HG03108 (cell line): ENCODE results near the gene AP3B1.
"Not testable (repeated sequence)": the region's sequence is repeated elsewhere in the genome, so short reads cannot be mapped to it uniquely, and the experiment has no call there.

Source experiments
- ATAC-seq: cut with Tn5 transposase; IDR thresholded peaks from one replicate; pipeline ENCODE4 v1.9.1; 2021; ENCODE audit warnings: moderate library complexity; ENCODE audit not compliant: unreplicated experiment

Gene AP3B1

DNA sequence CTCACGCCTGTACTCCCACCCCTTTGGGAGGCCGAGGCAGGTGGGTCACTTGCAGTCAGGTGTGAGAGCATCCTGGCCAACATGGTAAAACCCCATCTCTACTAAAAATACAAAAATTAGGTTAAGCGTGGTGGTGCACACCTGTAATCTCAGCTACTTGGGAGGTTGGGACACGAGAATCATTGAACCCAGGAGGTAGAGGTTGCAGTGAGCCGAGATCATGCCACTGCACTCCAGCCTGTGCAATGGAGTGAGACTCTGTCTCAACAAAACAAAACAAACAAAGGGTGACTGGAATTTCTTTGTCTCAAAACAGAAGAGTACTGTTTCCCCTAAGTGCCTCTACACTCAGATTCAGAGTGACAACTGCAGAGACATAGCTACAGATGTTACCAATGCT, 116.1 kb downstream of the AP3B1 start:
- ATAC-seq, result no peak

DNA sequence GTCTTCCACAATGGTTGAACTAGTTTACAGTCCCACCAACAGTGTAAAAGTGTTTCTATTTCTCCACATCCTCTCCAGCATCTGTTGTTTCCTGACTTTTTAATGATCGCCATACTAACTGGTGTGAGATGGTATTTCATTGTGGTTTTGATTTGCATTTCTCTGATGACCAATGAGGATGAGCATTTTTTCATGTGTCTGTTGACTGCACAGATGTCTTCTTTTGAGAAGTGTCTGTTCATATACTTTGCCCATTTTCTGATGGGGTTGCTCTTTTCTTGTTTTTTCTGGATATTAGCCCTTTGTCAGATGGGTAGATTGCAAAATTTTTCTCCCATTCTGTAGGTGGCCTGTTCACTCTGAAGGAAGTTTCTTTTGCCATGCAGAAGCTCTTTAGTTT, 124.2 kb downstream of the AP3B1 start:
- not testable (repeated sequence) for ATAC-seq

GRCh38 chr5:78162253-78162862, 132.1 kb downstream of the AP3B1 start:
- no peak for ATAC-seq

DNA sequence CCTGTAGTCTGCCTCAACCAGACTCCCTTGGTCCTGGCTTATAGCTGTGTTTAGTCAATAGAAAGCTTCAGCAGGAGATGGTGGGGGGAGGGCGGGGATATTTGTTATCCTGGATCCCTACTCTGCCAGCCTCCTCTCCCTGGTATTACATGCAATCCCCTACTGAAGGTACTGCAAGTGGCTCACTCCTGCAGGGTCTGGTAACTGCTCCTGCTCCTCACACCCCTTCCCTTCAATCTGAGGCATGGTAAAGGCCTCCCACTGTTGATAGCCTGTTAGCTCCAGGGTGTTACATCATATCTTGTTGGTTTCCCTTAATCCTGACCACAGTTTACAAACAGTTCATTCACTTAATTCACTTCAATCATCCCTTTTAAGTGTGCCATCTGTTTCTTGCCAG, 137.5 kb downstream of the AP3B1 start:
- ATAC-seq, result no peak

DNA sequence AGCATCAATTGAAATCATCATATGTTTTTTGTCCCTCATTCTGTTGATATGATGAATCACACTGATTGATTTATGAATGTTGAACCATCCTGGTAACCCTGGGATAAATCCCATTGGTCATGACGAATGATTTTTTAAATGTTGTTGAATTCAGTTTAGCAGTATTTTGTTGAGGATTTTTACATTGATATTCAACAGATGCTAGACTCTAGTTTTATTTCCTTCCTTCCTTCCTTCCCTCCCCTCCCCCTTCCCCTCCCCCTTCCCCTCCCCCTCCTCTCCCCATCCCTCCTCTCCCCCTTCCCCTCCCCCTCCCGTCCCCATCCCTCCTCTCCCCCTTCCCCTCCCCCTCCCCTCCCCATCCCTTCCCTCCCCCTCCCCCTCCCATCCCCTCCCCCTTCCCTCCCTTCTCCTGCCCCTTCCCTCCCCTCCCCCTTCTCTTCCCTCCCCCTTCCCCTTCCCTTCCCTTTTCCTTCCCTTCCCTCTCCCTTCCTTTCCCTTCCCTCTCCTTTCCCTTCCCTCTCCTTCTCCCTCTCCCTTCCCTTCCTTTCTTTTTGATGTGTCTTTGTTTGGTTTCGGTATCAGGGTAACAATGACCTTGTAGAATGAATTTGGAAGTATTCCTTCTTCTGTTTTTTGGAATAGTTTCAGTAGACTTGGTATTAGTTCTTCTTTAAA, 142.8 kb downstream of the AP3B1 start:
- ATAC-seq, result no peak

- no peak for ATAC-seq
Measured at GRCh38 chr5:78137290-78137689, 157.2 kb downstream of the AP3B1 start.

GRCh38 chr5:78133423-78133822, 161.1 kb downstream of the AP3B1 start:
- no peak for ATAC-seq

- ATAC-seq, result no peak
Measured at GRCh38 chr5:78132507-78132906, 162.0 kb downstream of the AP3B1 start.

DNA sequence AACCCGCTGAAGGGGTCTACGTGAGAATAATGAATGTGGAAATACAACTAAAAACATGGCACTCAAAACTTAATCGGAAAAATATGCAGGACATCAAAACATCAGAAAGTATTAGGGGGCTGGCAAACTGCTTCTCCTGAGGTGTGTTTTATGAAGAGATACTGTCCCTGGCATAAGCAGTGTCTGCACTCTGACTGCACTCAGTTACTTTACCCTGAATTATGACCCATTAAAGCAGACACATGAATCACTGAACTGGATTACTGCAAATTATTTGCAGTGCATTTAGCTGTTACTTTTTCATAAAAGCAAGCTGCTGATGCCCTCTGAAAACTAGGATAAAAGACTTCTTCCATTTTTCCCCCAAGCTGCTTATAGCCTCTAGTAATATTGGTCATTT, 164.9 kb downstream of the AP3B1 start:
- ATAC-seq, result no peak

- ATAC-seq, result no peak
Measured at GRCh38 chr5:78127875-78128274, 166.6 kb downstream of the AP3B1 start.

DNA sequence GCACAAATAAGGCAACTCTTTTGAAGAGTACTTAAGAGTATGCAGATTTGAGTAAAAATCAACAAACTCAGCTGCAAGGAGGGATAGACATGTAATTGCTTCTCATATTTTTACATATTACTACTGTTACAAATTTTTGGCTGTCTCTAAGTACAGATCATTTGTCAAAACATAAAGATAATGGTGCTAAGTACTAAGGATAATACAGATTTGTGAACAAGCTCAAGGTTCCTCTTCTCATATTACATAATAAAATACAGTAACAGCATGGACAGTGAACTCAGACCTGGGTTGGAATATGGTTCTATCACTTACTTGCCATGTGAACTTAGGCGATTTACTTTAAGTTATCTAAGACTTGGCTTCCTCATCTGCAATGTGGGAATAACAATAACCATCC, 168.0 kb downstream of the AP3B1 start:
- ATAC-seq, result no peak

DNA sequence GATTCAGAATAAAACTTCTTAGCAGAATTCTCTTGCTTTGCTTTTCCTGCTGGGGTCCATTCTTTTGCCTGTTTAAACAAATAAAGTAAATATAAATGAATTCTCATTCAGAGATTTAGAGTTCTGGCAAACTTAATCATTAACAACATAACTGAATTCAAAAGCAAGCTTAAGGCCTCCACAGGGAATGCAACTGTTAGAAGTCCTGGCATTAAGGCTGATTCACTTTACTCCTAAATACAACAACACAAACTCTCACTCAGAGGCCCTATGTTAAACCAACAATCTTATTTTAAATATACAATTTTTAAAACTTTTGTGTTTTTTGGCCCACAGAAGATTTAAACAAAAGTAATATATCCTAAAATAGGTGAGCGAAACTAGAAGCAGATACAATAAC, 178.3 kb downstream of the AP3B1 start:
- no peak for ATAC-seq

- ATAC-seq, result no peak
Measured at GRCh38 chr5:78113689-78114264, 180.7 kb downstream of the AP3B1 start.

DNA sequence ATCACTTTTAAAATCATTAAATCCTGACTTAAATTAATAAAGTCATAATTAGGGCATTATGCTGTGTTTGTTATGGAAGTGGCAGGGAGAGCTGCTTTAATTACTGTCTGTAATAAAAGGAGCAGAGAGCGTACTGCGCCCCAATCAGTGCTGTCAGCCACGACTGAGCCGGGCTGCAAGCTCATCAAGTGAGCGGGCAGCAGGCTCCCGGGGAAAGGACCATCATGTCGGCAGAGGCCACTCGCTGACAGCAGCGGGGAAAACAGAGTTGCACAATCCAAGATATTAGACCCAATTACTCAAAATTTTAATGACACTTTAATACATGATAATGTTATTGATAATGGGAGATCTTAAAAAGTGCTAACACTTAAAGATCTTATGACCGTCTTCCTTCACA, 181.6 kb downstream of the AP3B1 start:
- no peak for ATAC-seq

DNA sequence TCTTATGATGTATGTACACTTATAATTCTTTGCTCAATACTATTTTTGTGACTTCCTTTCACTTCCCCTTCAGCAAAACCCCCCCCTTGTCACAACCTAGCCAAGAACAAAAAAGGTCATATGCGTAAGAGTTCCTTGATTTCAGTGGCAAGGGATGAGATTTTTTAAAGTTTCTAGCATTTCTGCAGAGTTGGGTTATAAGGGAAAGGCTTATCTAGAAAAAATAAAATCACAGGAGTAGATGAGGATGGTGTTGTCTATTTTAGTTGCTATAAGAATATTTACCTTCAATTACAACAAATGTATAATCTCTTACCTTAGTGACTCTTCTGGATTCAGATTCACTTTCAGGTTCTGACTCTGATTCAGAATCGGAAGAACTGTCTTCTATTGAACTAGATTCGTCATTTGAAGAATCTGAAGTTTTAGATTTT, 184.6 kb downstream of the AP3B1 start:
- ATAC-seq, result no peak

DNA sequence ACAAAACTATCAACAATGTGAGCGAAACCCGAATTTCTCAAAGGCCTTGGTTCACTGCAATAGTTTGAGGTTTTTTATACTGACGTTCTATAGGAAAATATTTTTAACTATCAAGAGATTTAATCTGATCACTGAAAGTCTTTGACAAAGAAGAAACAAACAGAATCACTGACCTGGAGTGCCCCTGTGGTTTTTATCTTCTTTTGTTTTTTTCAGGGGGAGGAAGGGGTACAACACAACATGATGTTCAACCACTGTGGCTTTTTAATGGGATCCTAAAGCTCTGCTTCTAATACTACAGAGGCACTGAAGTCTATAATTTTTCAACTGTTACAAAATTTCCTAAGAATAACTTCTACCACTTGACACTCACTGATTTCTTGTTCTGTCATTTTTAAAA, 185.9 kb downstream of the AP3B1 start:
- ATAC-seq, result no peak

DNA sequence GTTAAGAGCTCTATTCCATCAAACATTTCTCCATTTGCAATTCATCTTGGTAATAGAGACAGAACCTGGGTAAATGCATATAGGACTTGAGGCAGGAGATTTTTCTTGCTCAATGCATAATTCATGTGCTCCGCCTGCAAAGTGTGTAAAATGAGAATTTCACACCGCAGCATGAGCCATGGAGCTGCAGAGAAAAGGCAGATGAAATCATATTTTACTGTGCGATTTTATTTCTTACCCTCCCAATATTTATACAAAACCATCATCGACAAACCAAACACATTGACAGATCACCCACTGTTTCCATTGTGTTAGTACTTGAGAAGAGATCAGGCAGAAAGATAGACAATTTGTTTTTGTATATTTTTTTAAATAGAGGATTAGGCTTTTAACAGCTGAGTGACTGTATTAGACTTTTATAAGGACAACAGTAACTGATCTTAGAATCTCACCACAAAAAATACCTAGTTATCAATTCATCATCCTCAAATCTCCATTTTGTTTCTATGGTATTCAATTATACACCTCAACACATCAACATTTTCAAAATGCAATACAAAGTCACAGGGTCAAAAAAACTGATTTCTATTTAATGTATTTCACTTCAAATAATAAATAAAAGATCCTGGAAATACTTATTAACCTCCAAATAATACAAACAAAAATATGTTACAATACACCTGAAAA, 191.1 kb downstream of the AP3B1 start:
- ATAC-seq, result no peak

GRCh38 chr5:78102500-78102899, 192.0 kb downstream of the AP3B1 start:
- no peak for ATAC-seq

DNA sequence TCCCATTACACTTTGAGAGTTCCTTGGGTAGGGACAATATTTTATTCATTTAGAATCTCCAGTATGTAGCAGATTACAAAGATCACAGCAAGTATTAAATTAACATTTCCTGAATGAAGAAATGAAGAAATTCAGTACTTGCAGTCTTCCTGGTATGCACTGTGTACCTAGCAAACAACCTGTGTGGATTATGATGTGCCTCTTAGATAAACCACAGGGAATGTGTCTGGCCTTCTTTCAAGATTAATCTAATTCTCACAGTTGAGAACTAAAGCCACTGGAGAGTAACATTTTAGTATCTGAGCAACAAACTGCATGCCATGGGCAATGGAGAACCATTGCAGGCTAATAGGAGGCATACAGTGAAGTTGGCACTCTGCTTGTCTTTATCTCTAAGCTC, 199.4 kb downstream of the AP3B1 start:
- ATAC-seq, result no peak

DNA sequence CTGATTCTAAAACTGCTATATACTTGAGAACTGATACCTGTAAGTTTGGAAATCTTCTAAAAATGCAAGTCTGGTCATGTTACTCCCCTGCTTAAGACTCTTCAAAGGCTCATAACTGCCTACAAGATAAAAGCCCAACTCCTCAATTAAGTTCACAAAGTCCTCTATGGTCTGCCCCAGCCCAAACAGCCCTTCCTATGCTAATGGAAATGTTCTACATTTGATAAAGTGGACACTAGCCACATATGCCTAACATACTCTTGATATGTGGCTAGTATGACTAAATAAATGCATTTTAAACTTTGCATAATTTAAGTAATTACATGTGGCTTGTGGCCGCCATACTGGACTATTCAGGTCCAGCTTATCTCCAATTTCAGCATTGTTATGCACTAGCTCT, 204.5 kb downstream of the AP3B1 start:
- no peak for ATAC-seq

GRCh38 chr5:78078858-78079257, 215.6 kb downstream of the AP3B1 start:
- no peak for ATAC-seq
